Measurements from ENCODE around the gene GALNT10. TPM values are rescaled to one million over a fixed set of nuclear protein-coding genes. Genes with fewer than 3 reads are reported as not detected.

GALNT10 gene
- total and polyA plus RNA-seq, 2 donors from 2014 or later = 13.0 to 44.3 TPM

- intact Hi-C loops (cut with DNase I) = loop anchor here (10.0 kb wide), 1 partner anchor 216 kb away; no protein-coding TSS in a partner anchor
- no peak overlapping the region for H3K27ac ChIP-seq (ENCODE audit: low read depth in 2 of 2, low read length in 2 of 2)
- no peaks in the 10 kb centered on the region for H3K36me3 ChIP-seq (ENCODE audit: control insufficient read depth in 2 of 3, insufficient read depth in 3 of 3, low read length in 3 of 3)
- H3K27me3 ChIP-seq (ENCODE audit: control insufficient read depth, insufficient read depth, low read length) = no peaks in the 10 kb centered on the region
- TF ChIP-seq, protein P1, sequence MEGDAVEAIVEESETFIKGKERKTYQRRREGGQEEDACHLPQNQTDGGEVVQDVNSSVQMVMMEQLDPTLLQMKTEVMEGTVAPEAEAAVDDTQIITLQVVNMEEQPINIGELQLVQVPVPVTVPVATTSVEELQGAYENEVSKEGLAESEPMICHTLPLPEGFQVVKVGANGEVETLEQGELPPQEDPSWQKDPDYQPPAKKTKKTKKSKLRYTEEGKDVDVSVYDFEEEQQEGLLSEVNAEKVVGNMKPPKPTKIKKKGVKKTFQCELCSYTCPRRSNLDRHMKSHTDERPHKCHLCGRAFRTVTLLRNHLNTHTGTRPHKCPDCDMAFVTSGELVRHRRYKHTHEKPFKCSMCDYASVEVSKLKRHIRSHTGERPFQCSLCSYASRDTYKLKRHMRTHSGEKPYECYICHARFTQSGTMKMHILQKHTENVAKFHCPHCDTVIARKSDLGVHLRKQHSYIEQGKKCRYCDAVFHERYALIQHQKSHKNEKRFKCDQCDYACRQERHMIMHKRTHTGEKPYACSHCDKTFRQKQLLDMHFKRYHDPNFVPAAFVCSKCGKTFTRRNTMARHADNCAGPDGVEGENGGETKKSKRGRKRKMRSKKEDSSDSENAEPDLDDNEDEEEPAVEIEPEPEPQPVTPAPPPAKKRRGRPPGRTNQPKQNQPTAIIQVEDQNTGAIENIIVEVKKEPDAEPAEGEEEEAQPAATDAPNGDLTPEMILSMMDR (IDR thresholded peaks at IDR 0.05; ENCODE audit: borderline replicate concordance, extremely low read depth, insufficient read depth) = no peak
- no peak overlapping the region for H3K9ac ChIP-seq (ENCODE audit: low read length in 3 of 3)
- no peak for DNase-seq
- H3K9me3 ChIP-seq (ENCODE audit: control insufficient read depth in 2 of 3, insufficient read depth in 1 of 3, low read length in 3 of 3) = no peaks in the 10 kb centered on the region
- no peak overlapping the region for H3K4me3 ChIP-seq (ENCODE audit: low read length in 3 of 3)
- no peak for FAIRE-seq
- H3K4me1 ChIP-seq (ENCODE audit: control insufficient read depth in 2 of 3, insufficient read depth in 2 of 3, low read depth in 1 of 3, low read length in 3 of 3) = no peaks in the 10 kb centered on the region
These were observed 210.1 kb downstream of the GALNT10 start for GRCh38 chr5:154400678-154401077.

- TF ChIP-seq, protein P1 (IDR thresholded peaks at IDR 0.05; ENCODE audit: borderline replicate concordance, extremely low read depth, insufficient read depth) = no peak
- no peaks in the 10 kb centered on the region for H3K4me1 ChIP-seq (ENCODE audit: control insufficient read depth in 2 of 3, insufficient read depth in 2 of 3, low read depth in 1 of 3, low read length in 3 of 3)
- no peak overlapping the region for H3K9ac ChIP-seq (ENCODE audit: low read length in 3 of 3)
- no peak for DNase-seq
- no peaks in the 10 kb centered on the region for H3K36me3 ChIP-seq (ENCODE audit: control insufficient read depth in 2 of 3, insufficient read depth in 3 of 3, low read length in 3 of 3)
- H3K9me3 ChIP-seq (ENCODE audit: control insufficient read depth in 2 of 3, insufficient read depth in 1 of 3, low read length in 3 of 3) = no peaks in the 10 kb centered on the region
- H3K4me3 ChIP-seq (ENCODE audit: low read length in 3 of 3) = no peak overlapping the region
- no peaks in the 10 kb centered on the region for H3K27me3 ChIP-seq (ENCODE audit: control insufficient read depth, insufficient read depth, low read length)
- no peak for FAIRE-seq
- intact Hi-C loops (cut with DNase I) = loop anchor here (10.0 kb wide), 1 partner anchor 217 kb away; no protein-coding TSS in a partner anchor
- H3K27ac ChIP-seq (ENCODE audit: low read depth in 2 of 2, low read length in 2 of 2) = no peak overlapping the region
These were observed 210.8 kb downstream of the GALNT10 start for GRCh38 chr5:154401355-154401754.

DNA sequence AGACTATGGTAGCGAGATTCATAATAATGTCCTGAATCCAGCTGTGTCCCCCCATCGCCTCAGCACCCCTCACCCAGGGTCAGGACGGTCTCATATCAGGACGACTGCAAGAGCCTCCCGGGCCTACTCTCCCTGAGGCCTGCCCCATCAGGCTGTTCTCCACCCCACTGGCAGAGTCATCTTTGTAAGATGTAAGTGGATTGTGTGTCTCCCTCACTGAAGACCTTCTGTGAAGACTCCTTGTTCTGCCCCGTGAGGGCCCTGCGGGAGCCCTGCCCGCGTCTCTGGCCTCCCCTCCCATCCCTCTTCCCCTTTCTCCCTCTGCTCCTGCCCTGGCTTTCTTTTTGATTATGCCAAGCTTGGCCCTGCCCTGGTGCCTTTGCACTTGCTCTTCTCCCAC lies 211.4 kb downstream of the GALNT10 start:
- DNase-seq = no peak
- Histone ChIP-seq H3K9ac (ENCODE audit: low read length in 3 of 3) (no peak overlapping the region), H3K36me3 (ENCODE audit: control insufficient read depth in 2 of 3, insufficient read depth in 3 of 3, low read length in 3 of 3) (no peaks in the 10 kb centered on the region), H3K9me3 (ENCODE audit: control insufficient read depth in 2 of 3, insufficient read depth in 1 of 3, low read length in 3 of 3) (no peaks in the 10 kb centered on the region), H3K4me3 (ENCODE audit: low read length in 3 of 3) (no peak overlapping the region), H3K27ac (ENCODE audit: low read depth in 2 of 2, low read length in 2 of 2) (no peak overlapping the region), H3K27me3 (ENCODE audit: control insufficient read depth, insufficient read depth, low read length) (no peaks in the 10 kb centered on the region), H3K4me1 (ENCODE audit: control insufficient read depth in 2 of 3, insufficient read depth in 2 of 3, low read depth in 1 of 3, low read length in 3 of 3) (no peaks in the 10 kb centered on the region)
- intact Hi-C loops (cut with DNase I) = loop anchor here (10.0 kb wide), 1 partner anchor 217 kb away; no protein-coding TSS in a partner anchor
- no peak for FAIRE-seq
- TF ChIP-seq, protein P1 (IDR thresholded peaks at IDR 0.05; ENCODE audit: borderline replicate concordance, extremely low read depth, insufficient read depth) = no peak

DNA sequence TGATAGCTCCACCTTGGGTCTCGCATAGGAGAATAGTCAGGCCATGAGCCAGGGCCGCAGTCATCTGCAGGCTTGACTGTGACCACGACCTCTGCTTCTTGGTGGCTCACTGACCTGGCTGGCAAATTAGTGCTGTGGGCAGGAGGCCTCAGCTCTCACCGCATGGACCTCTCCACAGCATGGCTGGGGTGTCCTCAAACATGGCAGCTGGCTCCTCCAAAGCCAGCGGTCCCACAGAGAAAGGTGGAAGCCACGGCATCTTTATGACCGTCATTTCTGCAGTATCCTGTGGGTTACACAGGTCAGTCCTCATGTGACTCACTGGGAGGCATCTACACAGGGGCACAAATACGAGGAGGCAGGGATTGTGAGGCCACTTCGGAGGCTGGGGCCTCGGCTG lies 212.1 kb downstream of the GALNT10 start:
- DNase-seq = no peak
- H3K27me3 ChIP-seq (ENCODE audit: control insufficient read depth, insufficient read depth, low read length) = no peaks in the 10 kb centered on the region
- intact Hi-C loops (cut with DNase I) = loop anchor here (10.0 kb wide), 1 partner anchor 218 kb away; no protein-coding TSS in a partner anchor
- FAIRE-seq = no peak
- TF ChIP-seq, protein P1 (IDR thresholded peaks at IDR 0.05; ENCODE audit: borderline replicate concordance, extremely low read depth, insufficient read depth) = no peak
- no peak overlapping the region for H3K27ac ChIP-seq (ENCODE audit: low read depth in 2 of 2, low read length in 2 of 2)
- H3K9me3 ChIP-seq (ENCODE audit: control insufficient read depth in 2 of 3, insufficient read depth in 1 of 3, low read length in 3 of 3) = no peaks in the 10 kb centered on the region
- H3K4me3 ChIP-seq (ENCODE audit: low read length in 3 of 3) = no peak overlapping the region
- H3K36me3 ChIP-seq (ENCODE audit: control insufficient read depth in 2 of 3, insufficient read depth in 3 of 3, low read length in 3 of 3) = no peaks in the 10 kb centered on the region
- H3K4me1 ChIP-seq (ENCODE audit: control insufficient read depth in 2 of 3, insufficient read depth in 2 of 3, low read depth in 1 of 3, low read length in 3 of 3) = no peaks in the 10 kb centered on the region
- no peak overlapping the region for H3K9ac ChIP-seq (ENCODE audit: low read length in 3 of 3)
